K562 (cell line): ENCODE measurements around the gene PHKG1. TPM values are rescaled to one million over a fixed set of nuclear protein-coding genes. Genes with fewer than 3 reads are reported as not detected.

ENCODE experiments used
- BMI1 ChIP-seq: fragments of 150-350 bp; IDR thresholded peaks from 2 replicates; pipeline ENCODE4 v1.6.1; 2014; ENCODE audit warnings: low read length
- CAMTA2 ChIP-seq: fragments of 250-450 bp; sonication (Bioruptor Pico); conservative IDR thresholded peaks from 2 replicates; pipeline ENCODE4 v1.5.1; 2022
- DACH1 ChIP-seq: fragments of 450-650 bp; IDR thresholded peaks from 2 replicates; pipeline ENCODE4 v1.6.1; 2018; ENCODE audit not compliant: partially characterized antibody
- FOXA1 ChIP-seq: fragments of 450-650 bp; IDR thresholded peaks from 2 replicates; pipeline ENCODE4 v1.6.1; 2016; ENCODE audit warnings: mild to moderate bottlenecking, borderline replicate concordance
- FOXM1 ChIP-seq, 2 experiments: fragments of 450-650 bp in 1 of 2; sonication (generic) in 1 of 2; formaldehyde crosslinking in 1 of 2; IDR thresholded peaks; 2 replicates each; pipeline versions ENCODE4 v1.6.1 to v1.9.0; 2017 to 2022; ENCODE audit warnings: low read depth in 2 of 2, mild to moderate bottlenecking in 2 of 2, missing genetic modification reagents in 1 of 2, moderate library complexity in 1 of 2
- FOXP1 ChIP-seq: sonication (generic); formaldehyde crosslinking; IDR thresholded peaks from 2 replicates; pipeline ENCODE4 v1.8.0; 2022; ENCODE audit warnings: mild to moderate bottlenecking, missing genetic modification reagents
- FUS ChIP-seq: fragments of 200-400 bp; formaldehyde crosslinking; optimal IDR thresholded peaks from 2 replicates; pipeline ENCODE3; 2017; ENCODE audit warnings: low read depth, low read length
- JUN ChIP-seq, 2 experiments: sonication (generic) in 1 of 2; formaldehyde crosslinking in 1 of 2; IDR thresholded peaks; 2 replicates each; pipeline versions ENCODE4 v1.6.1 to v1.8.0; 2012 to 2022; ENCODE audit warnings: borderline replicate concordance in 2 of 2, mild to moderate bottlenecking in 2 of 2, improper control_type of control experiment in 1 of 2, low read depth in 1 of 2, low read length in 1 of 2, missing genetic modification reagents in 1 of 2
- JUND ChIP-seq, 2 experiments: IDR thresholded peaks; 2 replicates in 1 of 2; 3 replicates in 1 of 2; pipeline ENCODE4 v1.6.1; 2011; ENCODE audit warnings: borderline replicate concordance in 2 of 2, low read depth in 2 of 2, low read length in 2 of 2, improper control_type of control experiment in 1 of 2, missing biosample characterization in 1 of 2, missing genetic modification characterization in 1 of 2, missing genetic modification reagents in 1 of 2
- NFE2 ChIP-seq: IDR thresholded peaks from 2 replicates; pipeline ENCODE4 v1.6.1; 2014; ENCODE audit warnings: antibody characterized with exemption, low read depth
- RB1 ChIP-seq: fragments of 450-650 bp; IDR thresholded peaks from 2 replicates; pipeline ENCODE4 v1.6.1; 2017; ENCODE audit warnings: low read depth, mild to moderate bottlenecking
- RBM15 ChIP-seq: fragments of 200-400 bp; formaldehyde crosslinking; IDR thresholded peaks from 2 replicates; pipeline ENCODE4 v1.6.1; 2018; ENCODE audit warnings: mild to moderate bottlenecking, low read length, moderate library complexity; ENCODE audit not compliant: insufficient read depth
- RBM22 ChIP-seq: fragments of 200-400 bp; formaldehyde crosslinking; IDR thresholded peaks from 2 replicates; pipeline ENCODE4 v1.6.1; 2018; ENCODE audit warnings: low read length, low read depth; ENCODE audit not compliant: poor library complexity, severe bottlenecking
- STAT5B ChIP-seq: fragments of 250-450 bp; sonication (Bioruptor Pico); IDR thresholded peaks from 2 replicates; pipeline ENCODE4 v1.8.0; 2021; ENCODE audit warnings: mild to moderate bottlenecking, inconsistent platforms
- ZBED1 ChIP-seq: IDR thresholded peaks from 2 replicates; pipeline ENCODE4 v1.6.1; 2014
- ZBTB7A ChIP-seq: IDR thresholded peaks from 2 replicates; pipeline ENCODE4 v1.6.1; 2011; ENCODE audit warnings: low read depth, mild to moderate bottlenecking, low read length, moderate library complexity, borderline replicate concordance; ENCODE audit not compliant: control insufficient read depth
- ZNF146 ChIP-seq: IDR thresholded peaks from one replicate; pipeline ENCODE4 v1.6.1; 2018; ENCODE audit warnings: missing compliant biosample characterization; ENCODE audit not compliant: unreplicated experiment
- ZNF431 ChIP-seq: sonication (generic); formaldehyde crosslinking; IDR thresholded peaks from 2 replicates; pipeline ENCODE4 v1.8.0; 2022; ENCODE audit warnings: mild to moderate bottlenecking, missing genetic modification reagents
- ZNF583 ChIP-seq: fragments of 250-450 bp; sonication (Bioruptor Pico); IDR thresholded peaks from 2 replicates; pipeline ENCODE4 v1.4.0; 2020
- ZNF77 ChIP-seq: fragments of 250-450 bp; sonication (Bioruptor Pico); IDR thresholded peaks from 2 replicates; pipeline ENCODE4 v1.5.0; 2020
- polyA plus RNA-seq, 8 experiments: library from polyadenylated mRNA; depleted of rRNA in 4 of 8; stranded (reverse) in 5 of 8; unstranded in 3 of 8; fragments of >200 nt; fragmentation: Nextera tagmentation in 2 of 8; fragmentation: Illumina TruSeq in 1 of 8; extraction: Ambion mirVana in 2 of 8; extraction: Trizol in 1 of 8; gene quantifications; 2 replicates each; pipeline versions ENCODE4 v1.2.1 to v1.2.3, GENCODE V29; 2011 to 2014; ENCODE audit warnings: inconsistent platforms in 1 of 8, missing spikeins in 1 of 8
- total RNA-seq, 7 experiments: library from RNA; depleted of rRNA in 6 of 7; stranded (reverse); fragments of >200 nt in 6 of 7; fragmentation: Illumina TruSeq in 2 of 7; extraction: Trizol in 2 of 7; gene quantifications; 2 replicates each; pipeline versions ENCODE4 v1.2.1 to v1.2.3, GENCODE V29; 2011 to 2021; ENCODE audit warnings: low replicate concordance in 1 of 7
- TF ChIP-seq, protein P1 (sequence below): fragments of 450-650 bp; formaldehyde crosslinking; conservative IDR thresholded peaks from 2 replicates; pipeline ENCODE4 v1.4.0; 2022; ENCODE audit warnings: mild to moderate bottlenecking, missing genetic modification characterization
- TF ChIP-seq, protein P2 (sequence below), 2 experiments: fragments of 450-650 bp; IDR thresholded peaks; 2 replicates each; pipeline ENCODE4 v1.6.1; 2018; ENCODE audit warnings: mild to moderate bottlenecking in 2 of 2, low read depth in 1 of 2; ENCODE audit not compliant: partially characterized antibody in 2 of 2

PHKG1 gene
- total and polyA plus RNA-seq, 9 of the 15 experiments (the other 6 are each of a cell fraction or from before 2014, with no cell fraction given): 0.10 to 0.83 (median 0.46) TPM

DNA sequence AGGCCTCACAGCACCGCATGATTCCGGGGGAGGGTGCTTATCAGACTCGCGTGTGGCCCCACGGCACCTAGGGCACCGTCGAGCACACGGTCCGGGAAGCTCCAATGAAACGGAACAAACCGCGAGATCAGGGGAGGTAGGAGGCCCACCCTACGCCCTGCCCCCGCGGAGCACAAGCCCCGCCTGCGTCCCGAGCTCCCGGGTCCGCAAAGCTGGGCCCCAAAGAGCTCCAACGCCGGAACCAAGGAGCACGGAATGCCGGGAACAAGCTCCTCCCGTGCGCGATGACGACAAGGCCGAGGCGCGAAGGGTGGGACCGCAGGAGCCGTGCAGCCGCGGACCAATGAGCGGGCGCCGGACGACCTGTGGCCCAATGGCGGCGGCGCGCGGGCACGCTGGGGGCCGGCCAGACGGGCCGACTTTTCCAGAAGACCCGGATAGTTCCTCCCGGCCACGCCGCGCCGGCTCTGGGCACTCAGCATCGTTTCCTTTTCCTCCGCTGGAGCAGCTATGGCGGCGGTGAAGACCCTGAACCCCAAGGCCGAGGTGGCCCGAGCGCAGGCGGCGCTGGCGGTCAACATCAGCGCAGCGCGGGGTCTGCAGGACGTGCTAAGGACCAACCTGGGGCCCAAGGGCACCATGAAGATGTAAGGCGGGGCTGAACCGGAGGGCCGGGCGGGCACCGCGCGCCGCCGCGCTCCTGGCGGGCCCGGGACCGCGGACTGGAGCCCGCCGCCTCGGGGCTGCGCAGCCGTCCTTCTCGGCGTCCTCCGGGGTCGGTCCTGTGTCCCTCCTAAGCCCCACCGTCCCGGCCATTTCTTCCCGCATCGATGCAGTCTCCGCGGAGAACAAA lies 41.2 kb downstream of the PHKG1 start, which contains the start of the genes CCT6A and PSPH (continued):
- TF ChIP-seq ZBED1 (peak; percentile 68), ZBTB7A (peak; percentile 74; the same call in 1 of the 2 replicates), DACH1 (no peak), NFE2 (no peak), RBM22 (peak; percentile 5), JUN (IDR thresholded peaks at IDR 0.05; ENCODE audit: borderline replicate concordance, low read depth, low read length) (no peak), JUN (CRISPR knock-in tag; IDR thresholded peaks at IDR 0.05; ENCODE audit: borderline replicate concordance) (peak; percentile 67; the same call in 1 of the 2 replicates), JUND (IDR thresholded peaks at IDR 0.05; ENCODE audit: borderline replicate concordance, low read depth, low read length) (peak; percentile 55; the same call in 1 of the 2 replicates), JUND (tag; IDR thresholded peaks at IDR 0.05; ENCODE audit: borderline replicate concordance, low read depth, low read length) (no peak; the same call in 2 of the 3 replicates), ZNF146 (CRISPR knock-in tag) (no peak), ZNF583 (CRISPR knock-in tag) (no peak), ZNF431 (CRISPR knock-in tag) (no peak), BMI1 (no peak), ZNF77 (CRISPR knock-in tag) (no peak), RBM15 (no peak), FOXM1 (IDR thresholded peaks at IDR 0.05; ENCODE audit: low read depth) (no peak), FOXM1 (CRISPR knock-in tag; IDR thresholded peaks at IDR 0.05; ENCODE audit: low read depth) (peak; percentile 84; the same call in 1 of the 2 replicates), CAMTA2 (CRISPR knock-in tag) (no peak), FOXA1 (no peak), FUS (peak; percentile 80), RB1 (peak; percentile 69), STAT5B (no peak), FOXP1 (CRISPR knock-in tag) (peak; percentile 79)
- TF ChIP-seq, protein P1, sequence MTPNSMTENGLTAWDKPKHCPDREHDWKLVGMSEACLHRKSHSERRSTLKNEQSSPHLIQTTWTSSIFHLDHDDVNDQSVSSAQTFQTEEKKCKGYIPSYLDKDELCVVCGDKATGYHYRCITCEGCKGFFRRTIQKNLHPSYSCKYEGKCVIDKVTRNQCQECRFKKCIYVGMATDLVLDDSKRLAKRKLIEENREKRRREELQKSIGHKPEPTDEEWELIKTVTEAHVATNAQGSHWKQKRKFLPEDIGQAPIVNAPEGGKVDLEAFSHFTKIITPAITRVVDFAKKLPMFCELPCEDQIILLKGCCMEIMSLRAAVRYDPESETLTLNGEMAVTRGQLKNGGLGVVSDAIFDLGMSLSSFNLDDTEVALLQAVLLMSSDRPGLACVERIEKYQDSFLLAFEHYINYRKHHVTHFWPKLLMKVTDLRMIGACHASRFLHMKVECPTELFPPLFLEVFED (CRISPR knock-in tag): no peak
- TF ChIP-seq, protein P2, sequence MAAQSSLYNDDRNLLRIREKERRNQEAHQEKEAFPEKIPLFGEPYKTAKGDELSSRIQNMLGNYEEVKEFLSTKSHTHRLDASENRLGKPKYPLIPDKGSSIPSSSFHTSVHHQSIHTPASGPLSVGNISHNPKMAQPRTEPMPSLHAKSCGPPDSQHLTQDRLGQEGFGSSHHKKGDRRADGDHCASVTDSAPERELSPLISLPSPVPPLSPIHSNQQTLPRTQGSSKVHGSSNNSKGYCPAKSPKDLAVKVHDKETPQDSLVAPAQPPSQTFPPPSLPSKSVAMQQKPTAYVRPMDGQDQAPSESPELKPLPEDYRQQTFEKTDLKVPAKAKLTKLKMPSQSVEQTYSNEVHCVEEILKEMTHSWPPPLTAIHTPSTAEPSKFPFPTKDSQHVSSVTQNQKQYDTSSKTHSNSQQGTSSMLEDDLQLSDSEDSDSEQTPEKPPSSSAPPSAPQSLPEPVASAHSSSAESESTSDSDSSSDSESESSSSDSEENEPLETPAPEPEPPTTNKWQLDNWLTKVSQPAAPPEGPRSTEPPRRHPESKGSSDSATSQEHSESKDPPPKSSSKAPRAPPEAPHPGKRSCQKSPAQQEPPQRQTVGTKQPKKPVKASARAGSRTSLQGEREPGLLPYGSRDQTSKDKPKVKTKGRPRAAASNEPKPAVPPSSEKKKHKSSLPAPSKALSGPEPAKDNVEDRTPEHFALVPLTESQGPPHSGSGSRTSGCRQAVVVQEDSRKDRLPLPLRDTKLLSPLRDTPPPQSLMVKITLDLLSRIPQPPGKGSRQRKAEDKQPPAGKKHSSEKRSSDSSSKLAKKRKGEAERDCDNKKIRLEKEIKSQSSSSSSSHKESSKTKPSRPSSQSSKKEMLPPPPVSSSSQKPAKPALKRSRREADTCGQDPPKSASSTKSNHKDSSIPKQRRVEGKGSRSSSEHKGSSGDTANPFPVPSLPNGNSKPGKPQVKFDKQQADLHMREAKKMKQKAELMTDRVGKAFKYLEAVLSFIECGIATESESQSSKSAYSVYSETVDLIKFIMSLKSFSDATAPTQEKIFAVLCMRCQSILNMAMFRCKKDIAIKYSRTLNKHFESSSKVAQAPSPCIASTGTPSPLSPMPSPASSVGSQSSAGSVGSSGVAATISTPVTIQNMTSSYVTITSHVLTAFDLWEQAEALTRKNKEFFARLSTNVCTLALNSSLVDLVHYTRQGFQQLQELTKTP (IDR thresholded peaks at IDR 0.05; ENCODE audit: low read depth in 1 of 2, partially characterized antibody in 2 of 2): no peak
